ENCODE measurements around the gene SLA2.
"Not testable (repeated sequence)": the region's sequence is repeated elsewhere in the genome, so short reads cannot be mapped to it uniquely, and the experiment has no call there.

SLA2 gene

DNA sequence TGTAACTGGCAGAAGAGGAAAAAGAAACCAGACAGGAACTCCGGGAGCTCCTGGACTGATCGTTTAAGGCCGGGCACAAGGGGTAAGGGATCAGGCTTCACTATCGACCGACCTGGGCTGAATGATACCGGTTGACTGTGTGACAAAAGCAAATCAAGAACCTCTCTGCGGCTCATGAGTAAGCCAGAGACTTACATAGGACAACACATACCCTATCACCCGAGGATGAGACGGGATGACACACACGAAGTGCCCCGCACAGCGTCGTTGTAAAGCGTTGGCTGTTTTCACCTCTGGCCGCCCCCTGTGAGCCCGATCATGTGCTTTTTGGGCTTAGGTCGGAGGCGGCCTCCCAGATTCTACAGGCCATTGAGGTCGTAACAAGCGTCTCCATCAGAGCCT, 73.3 kb downstream of the SLA2 start:
- DNase-seq = peak; percentile 64

GRCh38 chr20:36571564-36572504, 74.2 kb downstream of the SLA2 start:
- DNase-seq = peak; percentile 90

- DNase-seq = peak; percentile 84
Observed at GRCh38 chr20:36569847-36570429, 76.1 kb downstream of the SLA2 start.

GRCh38 chr20:36565520-36565919, 80.5 kb downstream of the SLA2 start:
- no peak for DNase-seq

- DNase-seq = not testable (repeated sequence)
Observed at GRCh38 chr20:36564726-36565121, 81.3 kb downstream of the SLA2 start.

DNA sequence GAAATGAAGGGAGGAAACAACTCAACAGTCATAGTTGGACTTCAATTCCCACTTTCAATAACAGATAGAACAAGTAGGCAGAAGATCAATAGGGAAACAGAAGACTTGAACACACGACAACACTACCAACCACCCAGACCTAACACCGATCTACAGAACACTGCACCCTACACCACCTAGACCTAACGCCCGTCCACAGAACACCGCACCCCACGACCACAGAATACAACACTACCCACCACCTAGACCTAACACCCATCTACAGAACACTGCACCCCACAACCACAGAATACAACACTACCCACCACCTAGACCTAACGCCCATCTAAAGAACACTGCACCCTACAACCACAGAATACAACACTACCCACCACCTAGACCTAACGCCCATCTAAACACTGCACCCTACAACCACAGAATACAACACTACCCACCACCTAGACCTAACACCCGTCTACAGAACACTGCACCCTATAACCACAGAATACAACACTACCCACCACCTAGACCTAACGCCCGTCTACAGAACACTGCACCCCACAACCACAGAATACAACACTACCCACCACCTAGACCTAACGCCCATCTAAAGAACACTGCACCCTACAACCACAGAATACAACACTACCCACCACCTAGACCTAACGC, 81.8 kb downstream of the SLA2 start:
- DNase-seq = not testable (repeated sequence)

- DNase-seq = no peak
Observed at GRCh38 chr20:36563374-36563773, 82.6 kb downstream of the SLA2 start.

DNA sequence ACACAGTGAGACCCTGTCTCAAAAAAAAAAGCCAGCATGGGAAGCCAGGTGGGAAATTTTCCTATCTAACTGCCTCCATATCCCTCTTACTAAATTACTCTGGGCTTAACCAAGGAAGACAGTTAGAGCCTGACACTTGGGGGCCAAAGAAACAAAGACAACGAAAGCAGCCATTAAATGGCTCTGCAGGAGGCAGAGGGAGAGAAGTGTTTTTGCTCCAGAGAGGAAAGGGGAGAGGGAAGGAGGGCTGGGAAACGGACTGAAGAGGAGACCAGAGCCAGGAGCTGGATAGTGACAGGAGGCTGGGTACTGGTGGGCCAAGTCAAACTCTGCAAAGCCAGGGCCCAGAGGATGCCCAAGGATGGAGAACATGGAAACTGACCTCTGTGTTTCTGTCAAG, 83.3 kb downstream of the SLA2 start:
- DNase-seq = no peak
